CD1c-positive myeloid dendritic cell (primary cell): Measurements from ENCODE around the gene OR9Q1.
"Not testable (repeated sequence)": the region's sequence is repeated elsewhere in the genome, so short reads cannot be mapped to it uniquely, and the experiment has no call there.

Experiments
- DNase-seq: peaks from one replicate; pipeline ENCODE4 v3.0.0-alpha.2; 2016; ENCODE audit errors: extremely low spot score

OR9Q1 gene

GRCh38 chr11:58133309-58134076 lies 109.8 kb downstream of the OR9Q1 start:
- no peak for DNase-seq

- no peak for DNase-seq
These were observed 110.5 kb downstream of the OR9Q1 start for GRCh38 chr11:58134151-58134550.

- no peak for DNase-seq
These were observed 111.5 kb downstream of the OR9Q1 start for GRCh38 chr11:58135171-58135570.

GRCh38 chr11:58142761-58143160 lies 119.1 kb downstream of the OR9Q1 start:
- DNase-seq: no peak

- no peak for DNase-seq
These were observed 129.1 kb downstream of the OR9Q1 start for GRCh38 chr11:58152781-58153180.

- no peak for DNase-seq
These were observed 140.7 kb downstream of the OR9Q1 start for GRCh38 chr11:58164389-58164788.

- DNase-seq: no peak
These were observed 141.3 kb downstream of the OR9Q1 start for GRCh38 chr11:58164990-58165389.

- DNase-seq: no peak
These were observed 141.9 kb downstream of the OR9Q1 start for GRCh38 chr11:58165504-58166106.

GRCh38 chr11:58177409-58178054 lies 153.9 kb downstream of the OR9Q1 start:
- no peak for DNase-seq

- DNase-seq: no peak
These were observed 154.8 kb downstream of the OR9Q1 start for GRCh38 chr11:58178444-58178843.

GRCh38 chr11:58179648-58180047 lies 156.0 kb downstream of the OR9Q1 start:
- DNase-seq: no peak

GRCh38 chr11:58186938-58187337 lies 163.3 kb downstream of the OR9Q1 start:
- DNase-seq: no peak

GRCh38 chr11:58188770-58189169 lies 165.1 kb downstream of the OR9Q1 start, which contains the start of gene OR9Q2:
Gene OR9Q2 (plus strand): TSS chr11:58189070. CDS start chr11:58190491, 1,421 bp downstream.
- no peak for DNase-seq

- no peak for DNase-seq
These were observed 168.5 kb downstream of the OR9Q1 start for GRCh38 chr11:58192229-58192628.

- DNase-seq: no peak
These were observed 169.7 kb downstream of the OR9Q1 start for GRCh38 chr11:58193391-58193790.

GRCh38 chr11:58195939-58196338 lies 172.3 kb downstream of the OR9Q1 start:
- DNase-seq: no peak

GRCh38 chr11:58199271-58199670 lies 175.6 kb downstream of the OR9Q1 start:
- no peak for DNase-seq

- DNase-seq: no peak
These were observed 180.4 kb downstream of the OR9Q1 start, which contains the start of gene OR1S2 for GRCh38 chr11:58204042-58204441. Gene OR1S2 (minus strand): TSS chr11:58204142. CDS start chr11:58204142, 0 bp downstream.

- not testable (repeated sequence) for DNase-seq
These were observed 188.7 kb downstream of the OR9Q1 start, which contains the start of gene OR1S1 for GRCh38 chr11:58212420-58212819. Gene OR1S1 (plus strand): TSS chr11:58212720.

- no peak for DNase-seq
These were observed 192.8 kb downstream of the OR9Q1 start for GRCh38 chr11:58216476-58216875.

- no peak for DNase-seq
These were observed 199.0 kb downstream of the OR9Q1 start for GRCh38 chr11:58222721-58223120.

GRCh38 chr11:58227956-58228615 lies 204.4 kb downstream of the OR9Q1 start:
- DNase-seq: no peak
